Neural crest cell (in vitro differentiated cells): ENCODE measurements around the gene NETO2. TPM values are rescaled to one million over a fixed set of nuclear protein-coding genes. Genes with fewer than 3 reads are reported as not detected.

ENCODE experiments used
- DNase-seq: peaks from one replicate; pipeline ENCODE4 v3.0.0; 2021; ENCODE audit warnings: low read depth, mixed read lengths, low spot score
- H3K27ac Mint-ChIP-seq: one replicate; pipeline ENCODE4 v1.8.0; 2021; ENCODE audit warnings: mild to moderate bottlenecking, mixed read lengths; ENCODE audit not compliant: unreplicated experiment
- H3K27me3 Mint-ChIP-seq: 2 replicates; pipeline ENCODE4 v1.8.0; 2021; ENCODE audit warnings: low read depth, mild to moderate bottlenecking, mixed read lengths
- H3K36me3 Mint-ChIP-seq: 2 replicates; pipeline ENCODE4 v1.8.0; 2021; ENCODE audit warnings: low read depth, mild to moderate bottlenecking, mixed read lengths
- H3K4me1 Mint-ChIP-seq: 2 replicates; pipeline ENCODE4 v1.8.0; 2021; ENCODE audit warnings: mixed read lengths
- H3K4me3 Mint-ChIP-seq: one replicate; pipeline ENCODE4 v1.8.0; 2021; ENCODE audit warnings: mild to moderate bottlenecking, mixed read lengths
- H3K9me3 Mint-ChIP-seq: 2 replicates; pipeline ENCODE4 v1.8.0; 2021; ENCODE audit warnings: mixed read lengths
- CTCF ChIP-seq: fragments of 200-600 bp; sonication (generic); conservative IDR thresholded peaks from 2 replicates; pipeline ENCODE4 v1.5.0; 2021; ENCODE audit warnings: antibody characterized with exemption, mild to moderate bottlenecking
- total RNA-seq: library from RNA; stranded (reverse); gene quantifications from 2 replicates; pipeline ENCODE4 v1.2.1, GENCODE V29; 2021

Gene NETO2
- total RNA-seq, 1 donor from 2014 or later, result 105 TPM

- H3K4me3 Mint-ChIP-seq, result no peak overlapping the region
- no peak for TF ChIP-seq CTCF
- peaks cover 26% of the 10 kb centered on the region for H3K4me1 Mint-ChIP-seq
- H3K27me3 Mint-ChIP-seq, result no peaks in the 10 kb centered on the region
- H3K36me3 Mint-ChIP-seq, result peaks cover 13% of the 10 kb centered on the region
- no peak for DNase-seq
- H3K27ac Mint-ChIP-seq, result no peak overlapping the region
- no peaks in the 10 kb centered on the region for H3K9me3 Mint-ChIP-seq
These were observed 13.8 kb downstream of the NETO2 start for GRCh38 chr16:47129755-47130435.

GRCh38 chr16:47127541-47127940 lies 16.2 kb downstream of the NETO2 start:
- no peak overlapping the region for H3K4me3 Mint-ChIP-seq
- H3K36me3 Mint-ChIP-seq, result peaks cover 14% of the 10 kb centered on the region
- no peaks in the 10 kb centered on the region for H3K27me3 Mint-ChIP-seq
- H3K9me3 Mint-ChIP-seq, result no peaks in the 10 kb centered on the region
- H3K27ac Mint-ChIP-seq, result no peak overlapping the region
- peaks cover 22% of the 10 kb centered on the region for H3K4me1 Mint-ChIP-seq
- no peak for DNase-seq
- no peak for TF ChIP-seq CTCF

GRCh38 chr16:47125757-47126156 lies 18.0 kb downstream of the NETO2 start:
- TF ChIP-seq CTCF, result no peak
- Mint-ChIP-seq H3K4me1 (peaks cover 11% of the 10 kb centered on the region), H3K4me3 (no peak overlapping the region), H3K36me3 (peaks cover 19% of the 10 kb centered on the region), H3K27me3 (no peaks in the 10 kb centered on the region), H3K27ac (no peak overlapping the region), H3K9me3 (no peaks in the 10 kb centered on the region)
- no peak for DNase-seq

GRCh38 chr16:47113130-47113529 lies 30.6 kb downstream of the NETO2 start:
- no peak for TF ChIP-seq CTCF
- Mint-ChIP-seq H3K4me1 (no peaks in the 10 kb centered on the region), H3K4me3 (no peak overlapping the region), H3K27me3 (no peaks in the 10 kb centered on the region), H3K27ac (no peak overlapping the region), H3K9me3 (no peaks in the 10 kb centered on the region), H3K36me3 (peaks cover 39% of the 10 kb centered on the region)
- DNase-seq, result no peak

- H3K9me3 Mint-ChIP-seq, result no peaks in the 10 kb centered on the region
These were observed 32.8 kb downstream of the NETO2 start for GRCh38 chr16:47110939-47111338.

More at GRCh38 chr16:47110939-47111338, 32.8 kb downstream of the NETO2 start:
- Mint-ChIP-seq H3K27me3 (no peaks in the 10 kb centered on the region), H3K27ac (no peak overlapping the region), H3K4me3 (no peak overlapping the region), H3K36me3 (peaks cover 33% of the 10 kb centered on the region), H3K4me1 (no peaks in the 10 kb centered on the region)
- no peak for TF ChIP-seq CTCF
- DNase-seq, result no peak
